Liver (tissue), 3 donors: ENCODE measurements around the gene DLX6.

Source experiments
- GABPA ChIP-seq, 2 donors: IDR thresholded peaks in 1 of 2; conservative IDR thresholded peaks in 1 of 2; 2 replicates each; pipeline ENCODE4 v1.6.1; 2016; ENCODE audit warnings: antibody characterized with exemption in 2 of 2, mild to moderate bottlenecking in 1 of 2, moderate library complexity in 1 of 2
- JUND ChIP-seq, 2 donors: IDR thresholded peaks; 2 replicates each; pipeline ENCODE4 v1.6.1; 2016; ENCODE audit warnings: antibody characterized with exemption in 2 of 2
- REST ChIP-seq: IDR thresholded peaks from 2 replicates; pipeline ENCODE4 v1.6.1; 2016; ENCODE audit warnings: antibody characterized with exemption, mild to moderate bottlenecking
- RXRA ChIP-seq, 2 donors: IDR thresholded peaks; 2 replicates each; pipeline ENCODE4 v1.6.1; 2017 to 2018; ENCODE audit warnings: antibody characterized with exemption in 2 of 2, mild to moderate bottlenecking in 1 of 2
- SP1 ChIP-seq: IDR thresholded peaks from 2 replicates; pipeline ENCODE4 v1.6.1; 2018; ENCODE audit warnings: antibody characterized with exemption, mild to moderate bottlenecking
- ZBTB33 ChIP-seq: IDR thresholded peaks from 2 replicates; pipeline ENCODE4 v1.6.1; 2016; ENCODE audit warnings: antibody characterized with exemption
- TF ChIP-seq, protein P1 (sequence below): fragments of 150-350 bp; IDR thresholded peaks from 2 replicates; pipeline ENCODE4 v1.5.1; 2017; ENCODE audit warnings: improper control_type of control experiment, low read depth, low read length; ENCODE audit not compliant: missing input control
- TF ChIP-seq, protein P2 (sequence below): IDR thresholded peaks from 2 replicates; pipeline ENCODE4 v1.6.1; 2016; ENCODE audit warnings: antibody characterized with exemption
- donor health status: healthy.
- donor health status: healthy.

GRCh38 chr7:97021747-97022490 is 16.6 kb downstream of the DLX6 start:
- TF ChIP-seq, protein P1, sequence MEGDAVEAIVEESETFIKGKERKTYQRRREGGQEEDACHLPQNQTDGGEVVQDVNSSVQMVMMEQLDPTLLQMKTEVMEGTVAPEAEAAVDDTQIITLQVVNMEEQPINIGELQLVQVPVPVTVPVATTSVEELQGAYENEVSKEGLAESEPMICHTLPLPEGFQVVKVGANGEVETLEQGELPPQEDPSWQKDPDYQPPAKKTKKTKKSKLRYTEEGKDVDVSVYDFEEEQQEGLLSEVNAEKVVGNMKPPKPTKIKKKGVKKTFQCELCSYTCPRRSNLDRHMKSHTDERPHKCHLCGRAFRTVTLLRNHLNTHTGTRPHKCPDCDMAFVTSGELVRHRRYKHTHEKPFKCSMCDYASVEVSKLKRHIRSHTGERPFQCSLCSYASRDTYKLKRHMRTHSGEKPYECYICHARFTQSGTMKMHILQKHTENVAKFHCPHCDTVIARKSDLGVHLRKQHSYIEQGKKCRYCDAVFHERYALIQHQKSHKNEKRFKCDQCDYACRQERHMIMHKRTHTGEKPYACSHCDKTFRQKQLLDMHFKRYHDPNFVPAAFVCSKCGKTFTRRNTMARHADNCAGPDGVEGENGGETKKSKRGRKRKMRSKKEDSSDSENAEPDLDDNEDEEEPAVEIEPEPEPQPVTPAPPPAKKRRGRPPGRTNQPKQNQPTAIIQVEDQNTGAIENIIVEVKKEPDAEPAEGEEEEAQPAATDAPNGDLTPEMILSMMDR = no peak
- TF ChIP-seq GABPA (IDR thresholded peaks at IDR 0.05 in 1 of 2, conservative IDR thresholded peaks at IDR 0.05 in 1 of 2) (no peak), SP1 (no peak), RXRA (IDR thresholded peaks at IDR 0.05) (no peak), JUND (IDR thresholded peaks at IDR 0.05) (no peak), ZBTB33 (no peak), REST (no peak)
- TF ChIP-seq, protein P2, sequence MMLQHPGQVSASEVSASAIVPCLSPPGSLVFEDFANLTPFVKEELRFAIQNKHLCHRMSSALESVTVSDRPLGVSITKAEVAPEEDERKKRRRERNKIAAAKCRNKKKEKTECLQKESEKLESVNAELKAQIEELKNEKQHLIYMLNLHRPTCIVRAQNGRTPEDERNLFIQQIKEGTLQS = no peak
